Left lobe of liver (tissue), 2 donors: Measurements from ENCODE around the gene SCRN2. TPM values are rescaled to one million over a fixed set of nuclear protein-coding genes. Genes with fewer than 3 reads are reported as not detected.

Experiments
- ATAC-seq: fragments of 200-7000 bp; cut with Tn5 transposase; one replicate; pipeline ENCODE4 v1.9.1; 2020; ENCODE audit warnings: mild to moderate bottlenecking, moderate library complexity
- DNase-seq: peaks from one replicate; pipeline ENCODE4 v3.0.0-alpha.2; 2020; ENCODE audit warnings: low spot score
- total RNA-seq: library from RNA; stranded (reverse); gene quantifications from one replicate; pipeline ENCODE4 v1.2.1, GENCODE V29; 2021
- donor health status: DM: no; HTN: no; CAD: no; lungs with moderate emphysema.
- donor health status: DM: no; HTN: yes; CAD: no.

SCRN2 gene
- total RNA-seq, 1 donor from 2014 or later = 28.4 TPM

DNA sequence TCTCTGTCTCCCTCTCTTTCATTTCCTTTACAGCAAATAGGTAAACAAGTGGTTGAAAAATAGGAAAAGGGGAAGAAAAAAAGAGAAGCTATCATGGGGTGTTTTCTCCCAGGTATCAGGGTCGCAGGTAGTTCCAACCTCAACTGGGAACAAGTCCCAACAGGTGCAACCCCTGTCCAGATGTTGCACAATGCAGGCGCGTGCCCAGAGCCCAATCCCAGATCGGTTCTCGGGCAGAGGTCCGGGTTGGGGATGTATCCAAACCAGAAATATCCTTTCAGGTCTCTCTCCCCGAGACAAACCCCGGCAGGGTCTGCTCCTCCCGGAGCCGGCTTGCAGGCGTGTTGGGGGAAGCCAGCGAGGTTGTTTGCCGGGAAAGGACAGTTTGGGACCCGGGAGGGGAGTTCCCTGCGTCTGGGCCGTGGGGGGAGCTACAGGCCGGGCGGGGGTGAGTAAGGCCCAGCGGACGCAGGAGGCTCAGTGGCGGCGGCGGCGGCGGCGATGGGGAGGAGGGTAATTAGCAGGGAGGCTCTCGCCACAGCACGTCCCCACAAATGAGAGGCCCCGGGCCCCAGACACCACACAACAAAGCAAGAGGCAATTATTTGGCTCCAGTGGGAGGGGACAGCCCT, 31.1 kb upstream of the SCRN2 start:
- DNase-seq (no peak), ATAC-seq (no peak)

DNA sequence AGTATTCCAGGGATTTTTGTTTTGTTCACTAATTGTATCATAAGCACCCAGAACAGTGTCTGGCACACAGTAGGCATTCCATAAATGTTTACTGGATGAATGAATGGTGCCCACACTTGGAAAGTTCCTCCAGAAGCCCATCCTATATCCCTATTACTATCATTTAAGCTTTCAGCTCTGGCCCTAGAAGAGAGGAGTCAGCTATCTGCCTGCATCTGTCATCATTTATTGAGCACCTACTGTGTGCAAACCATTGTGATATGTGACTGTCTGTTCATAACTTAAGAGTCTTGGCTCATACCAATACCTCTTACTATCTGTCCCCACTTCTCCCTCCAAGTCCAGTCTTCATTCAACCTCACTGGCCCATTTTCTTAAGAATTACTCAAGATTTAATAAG, 30.0 kb upstream of the SCRN2 start:
- ATAC-seq (no peak), DNase-seq (no peak)

DNA sequence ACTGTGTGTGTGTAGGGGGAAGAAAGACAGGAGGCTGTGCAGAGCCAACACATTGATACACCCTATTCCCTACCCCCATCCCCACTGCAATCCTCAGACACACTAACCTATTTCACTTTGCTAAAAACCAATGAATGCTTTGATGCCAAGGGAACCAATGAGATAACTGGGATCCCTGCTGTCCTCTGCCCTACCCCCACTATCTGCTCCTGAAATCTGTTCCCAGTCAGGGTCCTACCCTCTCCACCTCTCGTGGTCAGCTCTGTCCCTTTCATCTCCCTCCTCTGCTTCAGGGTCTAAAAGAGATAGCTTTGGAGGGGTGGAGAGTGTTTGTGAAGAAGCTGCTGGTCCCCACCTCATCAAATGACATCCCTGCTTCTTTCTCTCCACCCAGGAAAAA, 29.0 kb upstream of the SCRN2 start:
- no peak for DNase-seq
- ATAC-seq = no peak

DNA sequence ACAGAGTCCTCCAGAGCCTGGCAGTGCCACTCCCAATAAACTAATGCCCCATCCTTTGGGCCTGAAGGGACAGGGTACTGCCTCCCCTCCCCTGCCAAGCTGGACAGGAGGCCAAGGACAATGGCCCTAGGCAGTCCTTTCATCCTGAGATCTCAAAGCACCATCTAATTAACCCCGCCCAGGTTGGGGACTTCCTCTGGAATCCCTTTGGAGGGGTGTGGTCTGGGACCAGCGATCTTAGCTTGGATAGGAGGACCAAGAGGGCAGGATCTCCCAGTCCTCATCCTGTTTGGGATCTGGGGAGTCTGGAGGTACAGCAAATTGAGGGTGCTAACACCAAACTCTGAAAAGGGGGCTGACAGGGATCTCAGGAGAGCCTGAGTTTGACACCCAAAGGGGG, 28.0 kb upstream of the SCRN2 start:
- ATAC-seq (no peak), DNase-seq (no peak)

DNA sequence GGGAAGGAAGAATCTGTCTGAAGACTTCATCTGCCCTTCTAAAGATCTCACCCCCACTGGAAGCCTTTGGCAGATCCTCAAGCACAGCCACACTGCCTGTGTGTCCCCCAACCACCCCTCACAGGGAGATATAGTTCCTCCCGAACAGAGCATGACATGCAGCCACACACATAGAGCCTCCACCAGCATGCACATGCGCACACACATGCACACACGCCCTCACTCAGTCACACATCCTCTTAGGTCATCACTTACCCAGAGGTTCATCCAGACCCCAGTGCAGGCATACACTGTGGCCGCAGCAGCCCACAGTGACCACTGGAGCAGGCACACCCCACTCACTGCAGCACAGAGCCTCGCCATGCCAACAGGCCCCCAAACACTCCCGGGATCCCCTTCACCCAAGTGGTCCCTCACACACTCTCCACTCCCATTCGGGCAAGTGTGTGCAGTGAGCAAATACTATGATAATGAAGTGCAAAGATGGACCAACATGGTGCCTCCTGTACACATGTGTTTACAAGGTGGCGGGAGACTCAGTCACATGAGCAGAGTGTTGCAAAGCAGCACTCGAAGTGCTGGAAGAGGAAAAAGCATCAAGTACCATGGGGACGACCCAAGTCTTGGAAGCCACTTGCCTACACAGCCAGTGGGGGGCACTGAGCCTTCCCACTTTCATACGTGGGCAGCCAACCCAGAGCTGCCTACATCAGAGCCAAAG, 26.9 kb upstream of the SCRN2 start:
- ATAC-seq (no peak), DNase-seq (no peak)

DNA sequence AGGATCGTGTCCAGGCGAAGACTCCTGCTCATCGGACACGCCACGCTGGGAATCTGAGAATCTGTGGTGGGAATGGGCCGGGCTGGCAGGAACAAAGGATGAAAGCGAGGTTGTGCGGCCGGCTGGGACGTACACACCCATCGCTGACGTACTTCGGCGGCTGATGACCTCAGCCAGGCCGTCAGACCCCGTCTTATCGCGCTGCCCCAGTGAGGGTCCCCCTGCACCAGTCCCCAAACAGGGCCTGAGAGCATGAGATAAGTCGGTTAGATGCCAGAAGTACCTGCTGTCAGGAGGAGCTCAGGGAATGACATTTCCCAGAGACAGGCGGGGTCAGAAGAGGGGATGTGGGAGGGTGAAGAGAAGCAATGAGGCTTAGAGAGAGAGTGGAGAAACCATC, 25.9 kb upstream of the SCRN2 start:
- ATAC-seq (no peak), DNase-seq (no peak)

DNA sequence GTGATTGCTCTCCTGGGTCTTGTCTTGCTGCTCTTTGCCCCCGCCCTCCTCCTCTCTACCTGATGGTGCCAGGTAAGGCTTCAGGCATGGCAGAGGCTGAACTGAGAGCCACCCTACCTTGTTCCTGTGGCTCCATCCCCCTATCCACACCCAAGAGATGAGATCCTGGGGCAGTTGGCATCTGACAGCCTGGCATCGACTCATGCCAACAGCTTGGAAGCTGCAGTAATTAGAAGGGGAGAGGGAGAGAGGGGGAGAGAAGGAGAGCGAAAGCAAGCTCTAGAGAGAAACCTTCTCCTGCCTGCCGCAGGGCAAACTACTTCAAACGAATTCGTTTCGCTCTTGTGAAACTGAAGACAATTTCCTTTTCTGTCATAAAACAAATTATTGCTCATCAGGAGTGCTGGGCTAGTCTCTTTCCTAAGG, 23.7 kb upstream of the SCRN2 start:
- ATAC-seq (no peak), DNase-seq (no peak)

DNA sequence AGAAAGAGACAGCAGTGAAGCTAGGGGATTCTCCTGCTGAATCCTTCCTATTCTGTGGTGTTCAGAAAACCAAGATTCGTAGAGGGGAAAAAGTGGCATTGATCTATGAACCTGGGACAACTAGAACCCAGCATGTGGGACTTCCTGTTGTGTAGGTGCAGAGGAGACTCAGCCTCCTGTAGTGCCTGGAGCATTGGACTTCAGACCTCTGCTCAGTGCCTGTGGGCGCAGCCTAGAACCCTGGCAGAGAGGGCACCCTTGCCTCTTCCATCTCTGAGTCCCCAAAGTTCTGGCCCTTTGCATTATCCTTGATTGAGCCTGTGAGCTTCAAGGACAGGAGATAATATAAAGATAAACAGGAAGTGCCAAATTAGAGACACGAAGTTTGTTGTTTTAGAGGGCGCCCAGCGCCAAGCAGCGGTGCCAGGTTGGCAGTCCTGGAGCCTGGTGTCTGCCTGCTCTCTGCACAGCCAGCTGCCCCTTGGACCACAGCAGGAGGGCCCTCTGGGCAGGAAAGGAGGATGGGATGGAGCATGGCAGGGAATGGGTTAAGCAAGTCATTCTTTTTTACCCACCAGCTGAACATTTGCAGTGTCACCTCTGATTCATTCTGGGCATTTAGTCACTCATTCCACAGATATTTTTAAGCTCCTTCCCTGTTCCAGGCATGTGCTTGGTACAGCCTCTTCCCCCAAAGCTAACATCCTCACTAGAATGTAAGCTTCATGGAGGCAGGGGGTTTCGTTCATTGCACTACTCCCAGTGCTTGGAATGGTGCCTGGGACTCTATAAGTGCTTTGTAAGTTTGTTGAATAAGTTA, 21.8 kb upstream of the SCRN2 start:
- no peak for DNase-seq
- peak; percentile 13 for ATAC-seq

DNA sequence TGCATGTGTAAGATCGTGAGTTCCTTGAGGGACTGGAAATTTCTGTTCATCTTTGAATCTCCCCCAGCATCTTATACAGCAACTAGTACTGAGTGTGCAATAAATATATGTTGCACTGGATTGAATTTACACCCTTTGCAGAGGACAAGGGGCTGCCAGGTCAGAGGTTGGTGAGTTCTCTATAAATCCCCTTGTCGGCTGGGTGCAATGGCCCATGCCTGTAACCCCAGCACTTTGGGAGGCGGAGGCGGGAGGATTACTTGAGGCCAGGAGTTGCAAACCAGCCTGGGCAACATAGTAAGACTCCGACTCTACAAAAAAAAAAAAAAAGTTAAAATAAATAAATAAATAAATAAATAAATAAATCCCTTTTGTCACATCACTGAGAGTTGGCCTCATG, 19.3 kb upstream of the SCRN2 start:
- DNase-seq = no peak

DNA sequence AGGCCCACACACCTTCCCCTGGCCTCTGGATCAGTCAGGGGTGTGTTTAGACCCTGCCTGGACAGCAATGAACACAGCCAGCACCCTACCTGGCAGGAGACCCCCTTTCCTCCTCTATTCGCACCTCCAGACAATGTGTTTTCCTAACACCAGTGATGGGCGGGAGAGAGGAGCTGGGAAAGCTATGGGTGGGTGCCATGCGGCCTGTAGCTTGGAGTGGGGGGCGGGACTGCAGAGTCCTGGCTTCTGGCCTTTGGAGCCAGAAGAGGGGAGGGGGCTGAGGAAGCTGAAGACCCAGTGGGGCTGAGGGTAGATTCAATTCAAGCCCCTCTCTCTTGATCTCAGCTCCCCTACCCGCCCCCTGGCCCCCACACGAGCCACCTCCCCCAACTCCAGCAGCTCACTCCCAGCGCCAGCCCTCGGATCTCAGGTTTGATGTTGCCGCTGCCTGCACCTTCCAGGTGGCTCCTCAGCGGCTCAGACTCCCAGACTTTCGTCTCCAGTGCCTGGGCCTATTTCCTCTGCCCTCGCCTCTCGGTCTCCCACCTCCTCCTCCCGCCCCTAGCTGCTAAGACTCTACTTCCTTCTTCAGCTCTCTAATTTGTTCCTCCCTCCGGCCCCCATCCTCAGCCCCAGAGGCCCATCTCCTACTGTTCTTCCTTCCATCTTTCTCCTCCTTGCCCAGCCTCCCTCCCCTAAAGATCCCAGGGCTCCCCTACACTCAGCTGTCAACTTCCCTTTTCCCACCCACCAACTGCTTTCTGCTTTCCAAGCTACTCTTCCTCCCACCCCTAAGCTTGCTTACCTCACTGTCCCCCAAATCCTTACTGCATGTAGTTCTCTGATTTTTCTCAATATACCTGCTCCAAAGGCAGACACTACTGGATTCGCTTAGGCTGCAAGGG, 16.7 kb upstream of the SCRN2 start:
- DNase-seq (no peak), ATAC-seq (no peak)

More for the DNA sequence above, 19.3 kb upstream of the SCRN2 start:
- ATAC-seq = no peak

DNA sequence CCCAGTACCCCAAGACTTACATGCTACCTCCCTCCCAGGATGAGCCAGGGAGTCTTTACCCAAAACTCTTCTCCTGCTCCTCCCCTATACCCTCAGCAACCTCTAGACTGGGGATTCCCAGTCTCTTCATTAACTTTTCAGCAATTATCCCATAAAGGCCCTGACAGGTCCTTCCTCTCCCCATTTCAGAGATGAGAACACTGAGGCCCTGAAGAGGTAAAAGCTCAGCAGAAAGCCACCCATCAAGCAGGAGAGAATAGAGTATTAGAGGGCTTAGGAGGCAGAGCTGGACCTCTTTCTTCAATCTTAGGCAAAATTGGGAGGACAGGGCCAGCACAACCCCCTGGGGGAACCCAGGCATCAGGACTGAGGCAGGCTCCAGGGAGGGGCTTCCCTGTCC, 15.8 kb upstream of the SCRN2 start:
- no peak for DNase-seq
- ATAC-seq = no peak

DNA sequence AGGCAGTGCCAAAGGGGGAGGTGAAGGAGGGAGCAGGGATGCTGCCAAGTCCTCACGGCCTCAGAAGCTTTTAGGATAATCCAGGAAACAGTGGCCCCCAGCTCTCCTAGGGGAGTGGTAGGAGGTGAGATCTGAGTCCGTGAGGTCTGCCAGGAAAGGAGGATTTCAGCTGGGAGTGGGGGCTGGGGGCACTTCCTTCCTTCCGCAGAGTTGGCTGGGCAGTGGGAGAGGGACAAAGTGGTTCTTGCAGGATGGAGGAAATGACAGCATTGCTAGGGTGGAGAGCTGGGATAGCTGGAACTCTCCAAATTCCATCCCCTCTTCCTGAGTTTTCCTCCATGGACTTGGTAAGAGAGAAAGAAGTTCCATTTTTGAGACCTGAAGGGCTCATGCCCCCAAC, 14.7 kb upstream of the SCRN2 start:
- no peak for ATAC-seq

DNA sequence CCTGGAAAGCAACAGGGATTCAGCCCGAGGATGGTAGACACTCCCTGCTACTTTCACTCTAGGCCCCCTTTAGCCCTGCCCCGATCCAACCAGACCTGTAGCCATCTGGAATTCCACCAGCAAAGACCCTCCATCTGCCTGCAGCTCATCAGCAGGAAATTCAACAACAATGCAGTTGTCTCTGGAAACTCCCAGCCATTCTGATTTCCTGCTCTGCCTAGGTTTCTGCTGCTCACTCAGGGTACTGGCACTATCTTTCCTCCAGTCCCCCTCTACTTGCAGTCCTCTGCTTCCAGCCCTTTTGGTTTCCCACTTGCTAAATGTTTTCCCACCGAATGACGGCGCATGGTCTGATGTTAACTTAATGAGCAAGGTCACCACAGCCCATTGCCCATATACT, 12.5 kb upstream of the SCRN2 start:
- ATAC-seq (no peak), DNase-seq (no peak)

More for the DNA sequence above, 14.7 kb upstream of the SCRN2 start:
- DNase-seq = no peak

DNA sequence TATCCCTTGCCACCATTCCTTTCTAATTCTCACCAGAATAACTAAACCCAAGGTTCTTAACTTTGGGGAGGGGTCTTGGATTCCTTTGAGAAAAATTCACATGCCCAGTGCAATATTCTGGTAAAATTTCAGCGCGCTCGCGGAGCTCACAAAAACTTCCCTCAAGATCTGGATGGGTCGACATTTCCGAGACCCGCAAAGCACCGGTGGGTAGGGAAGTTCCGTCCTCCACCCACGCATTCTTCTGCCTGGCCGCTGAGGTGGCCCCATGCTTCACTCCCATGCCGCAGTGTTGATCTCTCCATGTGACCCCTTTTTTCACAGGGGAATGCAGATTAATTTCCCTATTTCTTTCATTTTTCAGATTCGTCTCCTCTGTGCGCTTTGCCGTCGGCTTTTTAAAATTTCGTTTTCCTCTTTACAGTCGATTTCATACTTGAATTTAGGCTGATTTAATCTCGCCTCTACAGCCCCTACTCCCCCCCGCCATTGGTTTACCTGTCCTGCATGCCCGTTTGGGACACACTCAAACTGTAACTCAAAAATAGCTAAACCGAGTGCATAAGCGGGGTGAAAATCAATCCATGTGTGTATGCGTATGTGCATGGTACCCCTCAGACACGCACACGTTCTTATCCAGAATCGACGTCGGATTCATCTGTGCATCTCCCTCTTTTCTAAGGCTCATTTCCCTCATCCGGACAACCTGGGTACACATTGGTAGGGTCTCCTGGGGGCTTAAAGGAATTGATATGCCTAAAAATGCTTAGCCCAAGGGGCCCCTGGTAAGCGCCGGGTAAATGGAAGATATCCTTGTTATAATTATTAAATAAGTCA, 11.3 kb upstream of the SCRN2 start:
- ATAC-seq (no peak), DNase-seq (no peak)

DNA sequence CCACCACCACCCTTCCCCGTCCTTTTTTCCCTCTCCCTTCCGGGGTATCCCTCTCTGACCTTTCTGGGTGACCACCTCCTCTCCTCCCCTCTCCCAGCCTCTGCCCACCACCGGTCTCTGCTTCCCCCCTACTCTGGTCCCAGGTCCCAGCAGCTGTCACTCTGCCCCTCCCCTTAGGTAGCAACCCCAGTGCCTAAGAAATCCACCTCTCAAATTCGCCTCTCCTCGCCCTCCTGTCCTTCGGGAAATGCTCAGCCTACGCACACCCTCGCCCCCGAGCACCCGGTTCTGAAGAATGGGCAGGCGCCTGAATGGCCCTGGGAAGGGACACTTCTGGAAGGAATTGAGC, 10.7 kb upstream of the SCRN2 start:
- no peak for DNase-seq
- no peak for ATAC-seq

DNA sequence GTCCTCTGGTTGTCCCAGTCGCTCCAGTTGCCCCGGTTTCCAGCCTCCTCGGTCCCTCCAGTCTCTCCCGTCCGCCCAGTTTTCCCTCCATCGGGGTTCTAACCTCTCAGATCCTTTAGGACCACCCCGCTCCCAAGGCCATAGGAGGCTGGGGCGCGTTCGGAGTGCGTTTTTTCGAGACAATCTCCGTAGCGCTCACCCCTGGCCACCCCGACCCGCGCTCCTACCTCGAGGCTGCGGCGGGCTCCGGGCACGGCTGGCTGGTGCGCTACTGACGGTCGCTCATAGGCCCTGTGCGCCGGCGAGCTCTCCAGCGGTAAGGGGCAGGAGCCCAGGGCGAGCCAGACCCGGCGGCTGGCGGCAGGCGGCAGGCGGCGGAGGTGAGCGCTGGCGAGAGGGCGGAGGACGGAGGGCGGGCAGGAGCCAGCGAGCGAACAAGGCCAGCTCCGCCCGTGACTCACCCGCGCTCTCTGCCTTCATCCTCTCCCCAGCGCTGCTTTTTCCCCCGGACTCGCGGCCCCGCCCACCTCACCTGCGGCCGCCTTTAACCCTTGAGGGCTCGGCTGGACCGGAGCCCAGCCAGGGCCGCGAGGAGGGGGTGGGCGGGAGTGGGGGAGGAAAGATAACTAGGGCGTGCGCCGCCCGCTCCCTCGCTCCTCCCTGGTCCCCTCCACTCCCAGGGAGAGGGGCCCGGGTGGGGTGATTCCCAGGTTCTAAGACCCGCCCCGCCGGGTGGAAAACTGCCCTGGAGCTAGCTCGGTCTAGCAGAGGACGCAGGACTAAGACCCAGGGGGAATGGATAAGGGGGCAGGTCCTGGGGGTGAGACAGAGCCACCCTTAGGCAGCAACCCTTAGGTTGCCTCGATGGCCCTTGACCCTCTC, 9.9 kb upstream of the SCRN2 start, which contains the start of gene SP6:
Gene SP6 (minus strand): TSS at position 472 of the 882 bp plus-strand sequence. CDS start 2,734 bp downstream, outside the sequence.
- peak; percentile 97 for ATAC-seq
- DNase-seq = peak; percentile 69

DNA sequence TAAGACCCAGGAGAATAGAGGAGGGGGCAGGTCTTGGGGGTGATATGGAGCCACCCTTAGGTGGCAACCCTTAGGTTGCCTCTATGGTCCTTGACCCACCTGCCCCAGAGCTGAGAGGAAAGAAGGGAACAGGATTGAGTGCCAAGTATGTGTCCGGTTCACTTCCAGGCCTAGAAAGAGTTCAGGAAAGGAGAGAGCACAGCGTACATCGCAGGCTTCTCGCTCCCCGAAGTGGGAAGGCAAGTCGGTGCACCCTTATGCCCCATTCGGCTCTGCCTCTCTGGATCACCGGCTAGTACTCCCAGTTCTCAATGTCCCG, 9.3 kb upstream of the SCRN2 start:
- no peak for ATAC-seq

DNA sequence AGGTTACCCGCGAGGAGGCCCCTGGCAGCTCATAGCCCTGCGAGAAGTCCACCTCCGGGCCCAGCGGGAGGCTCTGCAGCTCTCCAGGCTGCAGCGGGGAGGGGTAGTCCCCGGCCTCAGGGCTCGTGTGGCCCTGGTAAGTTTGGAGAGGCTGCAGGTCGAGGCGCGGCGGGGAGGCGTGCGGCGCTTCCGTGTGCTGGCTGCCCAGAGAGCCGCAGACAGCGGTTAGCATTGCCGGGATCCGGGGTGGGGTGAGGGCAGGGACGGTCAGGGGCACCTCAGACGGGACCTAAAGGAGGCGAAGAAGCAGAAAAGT, 7.1 kb upstream of the SCRN2 start:
- DNase-seq = no peak
- no peak for ATAC-seq

More for the DNA sequence above, 9.3 kb upstream of the SCRN2 start:
- no peak for DNase-seq
